GM23338 (cell line): Measurements from ENCODE around the gene SHB. TPM values are rescaled to one million over a fixed set of nuclear protein-coding genes. Genes with fewer than 3 reads are reported as not detected.

Experiments
- ATAC-seq: fragments of 200-7000 bp; cut with Tn5 transposase; 3 replicates; pipeline ENCODE4 v1.9.1; 2020
- DNase-seq: peaks from one replicate; pipeline ENCODE4 v3.0.0-alpha.2; 2015; ENCODE audit warnings: low spot score
- H2AFZ ChIP-seq: fragments of 200-600 bp; sonication (generic); 2 replicates; pipeline ENCODE4 v1.8.0; 2016; ENCODE audit warnings: antibody characterized with exemption, mild to moderate bottlenecking, moderate library complexity
- H3F3A ChIP-seq: fragments of 200-600 bp; sonication (generic); replicated peaks from 2 replicates; pipeline ENCODE4 v1.8.0; 2017; ENCODE audit warnings: antibody characterized with exemption, mixed run types, low read depth
- H3K27ac ChIP-seq: fragments of 200-600 bp; sonication (generic); 2 replicates; pipeline ENCODE4 v1.6.1; 2016; ENCODE audit warnings: low read depth
- H3K27me3 ChIP-seq: fragments of 200-600 bp; sonication (generic); 2 replicates; pipeline ENCODE4 v1.8.0; 2016; ENCODE audit warnings: mild to moderate bottlenecking, mixed run types, moderate library complexity; ENCODE audit not compliant: insufficient read depth
- H3K36me3 ChIP-seq: fragments of 200-600 bp; sonication (generic); 2 replicates; pipeline ENCODE4 v1.8.0; 2016; ENCODE audit warnings: mild to moderate bottlenecking; ENCODE audit not compliant: insufficient read depth
- H3K4me1 ChIP-seq: fragments of 200-600 bp; sonication (generic); 2 replicates; pipeline ENCODE4 v1.8.0; 2016; ENCODE audit warnings: mild to moderate bottlenecking, moderate library complexity; ENCODE audit not compliant: insufficient read depth
- H3K4me2 ChIP-seq: fragments of 200-600 bp; sonication (generic); 2 replicates; pipeline ENCODE4 v1.7.1; 2017; ENCODE audit warnings: mixed run types
- H3K4me3 ChIP-seq: fragments of 200-600 bp; sonication (generic); 2 replicates; pipeline ENCODE4 v1.6.1; 2016; ENCODE audit warnings: mixed run types
- H3K79me2 ChIP-seq: fragments of 200-600 bp; sonication (generic); replicated peaks from 2 replicates; pipeline ENCODE4 v1.8.0; 2017; ENCODE audit warnings: mild to moderate bottlenecking; ENCODE audit not compliant: insufficient read depth
- H3K9me2 ChIP-seq: fragments of 200-600 bp; sonication (generic); 2 replicates; pipeline ENCODE4 v1.8.0; 2017; ENCODE audit not compliant: insufficient read depth
- H4K20me1 ChIP-seq: fragments of 200-600 bp; sonication (generic); replicated peaks from 2 replicates; pipeline ENCODE4 v1.8.0; 2017; ENCODE audit warnings: mild to moderate bottlenecking; ENCODE audit not compliant: insufficient read depth
- H3K27ac Mint-ChIP-seq: 2 replicates; pipeline ENCODE4 v1.8.0; 2020; ENCODE audit warnings: inconsistent platforms, mild to moderate bottlenecking, moderate library complexity, mixed read lengths
- H3K27me3 Mint-ChIP-seq: 3 replicates; pipeline ENCODE4 v1.8.0; 2022; ENCODE audit warnings: low read depth, mild to moderate bottlenecking, moderate library complexity, mixed read lengths, inconsistent platforms; ENCODE audit not compliant: insufficient read depth, poor library complexity
- H3K36me3 Mint-ChIP-seq: 3 replicates; pipeline ENCODE4 v1.8.0; 2021; ENCODE audit warnings: low read depth, mild to moderate bottlenecking, inconsistent platforms, moderate library complexity, mixed read lengths
- H3K4me1 Mint-ChIP-seq: 3 replicates; pipeline ENCODE4 v1.8.0; 2020; ENCODE audit warnings: mild to moderate bottlenecking, inconsistent platforms, mixed read lengths
- H3K4me3 Mint-ChIP-seq: 3 replicates; pipeline ENCODE4 v1.8.0; 2021; ENCODE audit warnings: moderate library complexity, mild to moderate bottlenecking, inconsistent platforms, mixed read lengths
- H3K9me3 Mint-ChIP-seq: 3 replicates; pipeline ENCODE4 v1.8.0; 2020; ENCODE audit warnings: moderate library complexity, mild to moderate bottlenecking, inconsistent platforms, mixed read lengths
- CREB1 ChIP-seq: fragments of 250-450 bp; sonication (Bioruptor Pico); IDR thresholded peaks from 2 replicates; pipeline ENCODE4 v1.5.0; 2020; ENCODE audit warnings: low read depth, mild to moderate bottlenecking, moderate library complexity
- EZH2phosphoT487 ChIP-seq: fragments of 200-600 bp; sonication (generic); IDR thresholded peaks from one replicate; pipeline ENCODE4 v1.8.1; 2018; ENCODE audit warnings: antibody characterized with exemption; ENCODE audit not compliant: unreplicated experiment
- POLR2AphosphoS5 ChIP-seq: IDR thresholded peaks from 2 replicates; pipeline ENCODE4 v1.6.1; 2016; ENCODE audit warnings: antibody characterized with exemption, low read depth
- ZNF114 ChIP-seq: fragments of 250-450 bp; sonication (Bioruptor Pico); IDR thresholded peaks from 2 replicates; pipeline ENCODE4 v1.5.0; 2020; ENCODE audit warnings: mild to moderate bottlenecking, moderate library complexity
- ZNF331 ChIP-seq: fragments of 250-450 bp; sonication (Bioruptor Pico); IDR thresholded peaks from 2 replicates; pipeline ENCODE4 v1.5.0; 2020; ENCODE audit warnings: low read depth, mild to moderate bottlenecking, moderate library complexity
- polyA plus RNA-seq: library from polyadenylated mRNA; unstranded; fragments of >200 nt; fragmentation: Nextera tagmentation; extraction: Ambion mirVana; gene quantifications from 2 replicates; pipeline ENCODE4 v1.2.1, GENCODE V29; 2016
- total RNA-seq: library from RNA; depleted of rRNA; stranded (reverse); fragments of >200 nt; shearing (Covaris generic); gene quantifications from 2 replicates; pipeline ENCODE4 v1.2.3, GENCODE V29; 2014
- TF ChIP-seq, protein P1 (sequence below): IDR thresholded peaks from 2 replicates; pipeline ENCODE4 v1.6.1; 2016; ENCODE audit warnings: antibody characterized with exemption
- TF ChIP-seq, protein P2 (sequence below), 2 experiments: fragments of 200-600 bp in 1 of 2; sonication (generic) in 1 of 2; conservative IDR thresholded peaks; 2 replicates each; pipeline versions ENCODE4 v1.5.1 to v1.6.1; 2016 to 2017; ENCODE audit warnings: antibody characterized with exemption in 2 of 2, low read depth in 2 of 2, mild to moderate bottlenecking in 2 of 2, moderate library complexity in 1 of 2
- TF ChIP-seq, protein P3 (sequence below): IDR thresholded peaks from one replicate; pipeline ENCODE4 v1.6.1; 2018; ENCODE audit warnings: antibody characterized with exemption; ENCODE audit not compliant: unreplicated experiment

SHB gene
- total and polyA plus RNA-seq, 2 experiments from 2014 or later, result 1.5 to 14.0 TPM

DNA sequence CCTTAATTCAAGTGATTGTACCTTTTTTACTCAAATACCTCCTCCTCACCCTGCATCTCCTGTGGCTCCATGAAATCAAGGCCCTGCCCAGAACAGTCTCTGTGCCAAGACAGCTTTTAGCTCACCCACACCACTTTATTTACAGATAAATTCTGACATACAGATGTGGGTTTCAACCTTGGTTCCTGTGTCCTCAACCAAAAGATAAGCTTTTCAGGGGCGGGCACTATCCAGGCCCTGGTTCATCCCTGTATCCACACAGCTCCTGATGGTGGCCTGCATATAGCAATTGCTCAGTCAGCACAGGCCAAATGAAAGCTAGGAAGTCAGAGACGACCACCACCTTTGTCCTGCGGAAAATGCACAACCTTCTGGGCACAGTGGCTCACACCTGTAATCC lies 8.3 kb downstream of the SHB start (continued):
- TF ChIP-seq CREB1 (no peak), ZNF114 (no peak), EZH2phosphoT487 (no peak), ZNF331 (CRISPR knock-in tag) (no peak), POLR2AphosphoS5 (no peak)
- TF ChIP-seq, protein P1, sequence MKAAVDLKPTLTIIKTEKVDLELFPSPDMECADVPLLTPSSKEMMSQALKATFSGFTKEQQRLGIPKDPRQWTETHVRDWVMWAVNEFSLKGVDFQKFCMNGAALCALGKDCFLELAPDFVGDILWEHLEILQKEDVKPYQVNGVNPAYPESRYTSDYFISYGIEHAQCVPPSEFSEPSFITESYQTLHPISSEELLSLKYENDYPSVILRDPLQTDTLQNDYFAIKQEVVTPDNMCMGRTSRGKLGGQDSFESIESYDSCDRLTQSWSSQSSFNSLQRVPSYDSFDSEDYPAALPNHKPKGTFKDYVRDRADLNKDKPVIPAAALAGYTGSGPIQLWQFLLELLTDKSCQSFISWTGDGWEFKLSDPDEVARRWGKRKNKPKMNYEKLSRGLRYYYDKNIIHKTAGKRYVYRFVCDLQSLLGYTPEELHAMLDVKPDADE, result no peak
- TF ChIP-seq, protein P2, sequence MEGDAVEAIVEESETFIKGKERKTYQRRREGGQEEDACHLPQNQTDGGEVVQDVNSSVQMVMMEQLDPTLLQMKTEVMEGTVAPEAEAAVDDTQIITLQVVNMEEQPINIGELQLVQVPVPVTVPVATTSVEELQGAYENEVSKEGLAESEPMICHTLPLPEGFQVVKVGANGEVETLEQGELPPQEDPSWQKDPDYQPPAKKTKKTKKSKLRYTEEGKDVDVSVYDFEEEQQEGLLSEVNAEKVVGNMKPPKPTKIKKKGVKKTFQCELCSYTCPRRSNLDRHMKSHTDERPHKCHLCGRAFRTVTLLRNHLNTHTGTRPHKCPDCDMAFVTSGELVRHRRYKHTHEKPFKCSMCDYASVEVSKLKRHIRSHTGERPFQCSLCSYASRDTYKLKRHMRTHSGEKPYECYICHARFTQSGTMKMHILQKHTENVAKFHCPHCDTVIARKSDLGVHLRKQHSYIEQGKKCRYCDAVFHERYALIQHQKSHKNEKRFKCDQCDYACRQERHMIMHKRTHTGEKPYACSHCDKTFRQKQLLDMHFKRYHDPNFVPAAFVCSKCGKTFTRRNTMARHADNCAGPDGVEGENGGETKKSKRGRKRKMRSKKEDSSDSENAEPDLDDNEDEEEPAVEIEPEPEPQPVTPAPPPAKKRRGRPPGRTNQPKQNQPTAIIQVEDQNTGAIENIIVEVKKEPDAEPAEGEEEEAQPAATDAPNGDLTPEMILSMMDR (conservative IDR thresholded peaks at IDR 0.05; ENCODE audit: low read depth in 2 of 2), result no peak

DNA sequence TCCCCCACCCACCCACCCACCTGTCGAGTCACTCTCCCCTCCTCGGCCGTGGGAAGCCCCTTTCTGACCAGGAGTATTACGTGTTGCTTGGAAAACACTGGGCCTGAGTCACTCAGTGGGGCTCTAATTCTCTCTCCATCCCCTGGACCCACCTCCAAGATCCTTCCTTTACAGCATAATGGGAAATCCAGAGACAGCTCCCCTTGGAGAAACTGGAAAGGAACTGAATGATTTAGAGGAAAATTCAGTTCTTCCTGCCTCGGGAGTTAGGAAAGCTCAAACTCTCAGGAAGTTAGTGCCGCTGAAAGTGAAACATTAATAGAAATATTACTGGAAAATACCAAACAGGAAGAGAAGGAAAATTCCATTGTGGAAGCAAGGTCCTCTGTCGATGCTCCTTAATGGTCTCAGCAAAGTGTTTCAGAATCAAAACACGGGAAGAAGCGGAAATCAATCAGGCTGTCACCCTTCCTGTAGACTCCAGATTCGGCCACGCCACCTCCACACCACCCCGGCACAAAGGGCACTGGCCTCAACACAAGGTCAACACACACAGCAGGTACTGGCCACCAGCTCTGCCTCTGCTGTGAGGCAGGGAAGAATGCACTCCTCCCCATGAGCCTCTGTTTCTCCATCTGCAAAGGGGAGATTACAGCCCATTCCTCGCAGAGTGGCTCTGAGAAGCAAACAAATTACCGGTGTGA lies 9.6 kb downstream of the SHB start:
- peaks cover 10% of the 10 kb centered on the region for H3K27me3 Mint-ChIP-seq
- no peaks in the 10 kb centered on the region; the same call in 2 of the 3 replicates for H3K36me3 Mint-ChIP-seq
- H3K9me3 Mint-ChIP-seq, result no peaks in the 10 kb centered on the region
- Histone ChIP-seq H3F3A (no peaks in the 10 kb centered on the region), H3K9me2 (no peaks in the 10 kb centered on the region), H3K4me2 (no peak overlapping the region), H3K27me3 (no peaks in the 10 kb centered on the region), H3K27ac (no peak overlapping the region), H3K4me1 (peaks cover 30% of the 10 kb centered on the region), H3K4me3 (no peak overlapping the region), H3K79me2 (peaks cover 53% of the 10 kb centered on the region), H3K36me3 (no peaks in the 10 kb centered on the region), H2AFZ (no peak overlapping the region), H4K20me1 (peaks cover 8% of the 10 kb centered on the region)
- ATAC-seq, result no peak
- TF ChIP-seq ZNF114 (no peak), CREB1 (no peak), POLR2AphosphoS5 (no peak)
- H3K4me3 Mint-ChIP-seq, result no peak overlapping the region
- H3K4me1 Mint-ChIP-seq, result peaks cover 65% of the 10 kb centered on the region
- peak overlapping the region; percentile 30; the same call in 1 of the 2 replicates for H3K27ac Mint-ChIP-seq
- DNase-seq, result no peak

DNA sequence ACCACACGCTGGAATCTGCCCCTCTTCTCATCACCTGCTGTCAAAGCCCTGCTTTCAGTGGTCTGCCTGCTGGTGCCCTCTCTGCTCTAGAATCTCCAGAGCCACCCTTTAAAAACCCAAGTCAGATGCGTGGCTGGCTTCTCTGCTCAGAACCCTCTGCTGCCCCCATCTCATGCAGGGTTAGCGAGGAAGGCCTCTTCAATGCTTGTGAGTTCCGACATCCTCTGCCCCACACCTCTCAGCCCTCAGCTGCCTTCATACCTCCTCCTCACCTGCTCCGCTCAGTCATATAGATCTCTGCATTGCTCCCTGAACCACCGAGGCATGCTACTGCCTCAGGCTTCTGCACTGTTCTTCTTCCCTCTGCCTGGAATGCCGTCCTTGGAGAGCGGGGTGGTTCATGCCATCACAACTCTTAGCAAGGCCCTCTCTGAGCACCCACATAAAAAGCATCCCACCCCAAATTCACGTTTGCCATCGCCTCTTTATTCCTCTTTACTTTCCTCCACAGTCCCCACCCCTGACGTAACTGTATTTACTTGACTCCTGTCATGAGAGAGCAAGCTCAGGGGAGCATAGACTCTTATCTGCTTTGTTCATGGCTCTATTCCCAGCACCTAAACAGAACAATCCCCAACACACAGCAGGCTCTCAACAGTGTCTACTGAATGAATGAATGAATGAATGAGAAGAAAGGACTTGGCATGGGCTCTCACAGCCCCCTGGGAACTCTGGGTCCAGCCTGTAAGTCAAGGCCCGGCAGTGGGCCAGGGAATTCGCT lies 10.4 kb downstream of the SHB start:
- Histone ChIP-seq H3F3A (no peaks in the 10 kb centered on the region), H3K4me1 (peaks cover 30% of the 10 kb centered on the region), H3K9me2 (no peaks in the 10 kb centered on the region), H3K4me3 (no peak overlapping the region), H4K20me1 (peaks cover 4% of the 10 kb centered on the region), H3K27ac (no peak overlapping the region), H3K27me3 (no peaks in the 10 kb centered on the region), H2AFZ (no peak overlapping the region), H3K79me2 (peaks cover 53% of the 10 kb centered on the region), H3K36me3 (no peaks in the 10 kb centered on the region), H3K4me2 (no peak overlapping the region)
- no peaks in the 10 kb centered on the region for H3K9me3 Mint-ChIP-seq
- no peaks in the 10 kb centered on the region; the same call in 2 of the 3 replicates for H3K36me3 Mint-ChIP-seq
- ATAC-seq (peak; percentile 62), DNase-seq (no peak)
- H3K27ac Mint-ChIP-seq, result no peak overlapping the region
- TF ChIP-seq, protein P2 (conservative IDR thresholded peaks at IDR 0.05; ENCODE audit: low read depth in 2 of 2), result peak in 1 of 2 experiments; percentile 21; a peak in 1 of 4 replicates
- TF ChIP-seq, protein P3, sequence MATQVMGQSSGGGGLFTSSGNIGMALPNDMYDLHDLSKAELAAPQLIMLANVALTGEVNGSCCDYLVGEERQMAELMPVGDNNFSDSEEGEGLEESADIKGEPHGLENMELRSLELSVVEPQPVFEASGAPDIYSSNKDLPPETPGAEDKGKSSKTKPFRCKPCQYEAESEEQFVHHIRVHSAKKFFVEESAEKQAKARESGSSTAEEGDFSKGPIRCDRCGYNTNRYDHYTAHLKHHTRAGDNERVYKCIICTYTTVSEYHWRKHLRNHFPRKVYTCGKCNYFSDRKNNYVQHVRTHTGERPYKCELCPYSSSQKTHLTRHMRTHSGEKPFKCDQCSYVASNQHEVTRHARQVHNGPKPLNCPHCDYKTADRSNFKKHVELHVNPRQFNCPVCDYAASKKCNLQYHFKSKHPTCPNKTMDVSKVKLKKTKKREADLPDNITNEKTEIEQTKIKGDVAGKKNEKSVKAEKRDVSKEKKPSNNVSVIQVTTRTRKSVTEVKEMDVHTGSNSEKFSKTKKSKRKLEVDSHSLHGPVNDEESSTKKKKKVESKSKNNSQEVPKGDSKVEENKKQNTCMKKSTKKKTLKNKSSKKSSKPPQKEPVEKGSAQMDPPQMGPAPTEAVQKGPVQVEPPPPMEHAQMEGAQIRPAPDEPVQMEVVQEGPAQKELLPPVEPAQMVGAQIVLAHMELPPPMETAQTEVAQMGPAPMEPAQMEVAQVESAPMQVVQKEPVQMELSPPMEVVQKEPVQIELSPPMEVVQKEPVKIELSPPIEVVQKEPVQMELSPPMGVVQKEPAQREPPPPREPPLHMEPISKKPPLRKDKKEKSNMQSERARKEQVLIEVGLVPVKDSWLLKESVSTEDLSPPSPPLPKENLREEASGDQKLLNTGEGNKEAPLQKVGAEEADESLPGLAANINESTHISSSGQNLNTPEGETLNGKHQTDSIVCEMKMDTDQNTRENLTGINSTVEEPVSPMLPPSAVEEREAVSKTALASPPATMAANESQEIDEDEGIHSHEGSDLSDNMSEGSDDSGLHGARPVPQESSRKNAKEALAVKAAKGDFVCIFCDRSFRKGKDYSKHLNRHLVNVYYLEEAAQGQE, result no peak
- peaks cover 61% of the 10 kb centered on the region for H3K4me1 Mint-ChIP-seq
- peaks cover 14% of the 10 kb centered on the region for H3K27me3 Mint-ChIP-seq
- no peak overlapping the region; the same call in 2 of the 3 replicates for H3K4me3 Mint-ChIP-seq
